GM18873 (cell line): ENCODE measurements around the gene RABEP1.
"Not testable (repeated sequence)": the region's sequence is repeated elsewhere in the genome, so short reads cannot be mapped to it uniquely, and the experiment has no call there.

ENCODE experiments used
- ATAC-seq: cut with Tn5 transposase; IDR thresholded peaks from one replicate; pipeline ENCODE4 v1.9.1; 2021; ENCODE audit warnings: mild to moderate bottlenecking, moderate library complexity, moderate number of reproducible peaks; ENCODE audit not compliant: unreplicated experiment, low FRiP score

The RABEP1 gene, protein sequence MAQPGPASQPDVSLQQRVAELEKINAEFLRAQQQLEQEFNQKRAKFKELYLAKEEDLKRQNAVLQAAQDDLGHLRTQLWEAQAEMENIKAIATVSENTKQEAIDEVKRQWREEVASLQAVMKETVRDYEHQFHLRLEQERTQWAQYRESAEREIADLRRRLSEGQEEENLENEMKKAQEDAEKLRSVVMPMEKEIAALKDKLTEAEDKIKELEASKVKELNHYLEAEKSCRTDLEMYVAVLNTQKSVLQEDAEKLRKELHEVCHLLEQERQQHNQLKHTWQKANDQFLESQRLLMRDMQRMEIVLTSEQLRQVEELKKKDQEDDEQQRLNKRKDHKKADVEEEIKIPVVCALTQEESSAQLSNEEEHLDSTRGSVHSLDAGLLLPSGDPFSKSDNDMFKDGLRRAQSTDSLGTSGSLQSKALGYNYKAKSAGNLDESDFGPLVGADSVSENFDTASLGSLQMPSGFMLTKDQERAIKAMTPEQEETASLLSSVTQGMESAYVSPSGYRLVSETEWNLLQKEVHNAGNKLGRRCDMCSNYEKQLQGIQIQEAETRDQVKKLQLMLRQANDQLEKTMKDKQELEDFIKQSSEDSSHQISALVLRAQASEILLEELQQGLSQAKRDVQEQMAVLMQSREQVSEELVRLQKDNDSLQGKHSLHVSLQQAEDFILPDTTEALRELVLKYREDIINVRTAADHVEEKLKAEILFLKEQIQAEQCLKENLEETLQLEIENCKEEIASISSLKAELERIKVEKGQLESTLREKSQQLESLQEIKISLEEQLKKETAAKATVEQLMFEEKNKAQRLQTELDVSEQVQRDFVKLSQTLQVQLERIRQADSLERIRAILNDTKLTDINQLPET

DNA sequence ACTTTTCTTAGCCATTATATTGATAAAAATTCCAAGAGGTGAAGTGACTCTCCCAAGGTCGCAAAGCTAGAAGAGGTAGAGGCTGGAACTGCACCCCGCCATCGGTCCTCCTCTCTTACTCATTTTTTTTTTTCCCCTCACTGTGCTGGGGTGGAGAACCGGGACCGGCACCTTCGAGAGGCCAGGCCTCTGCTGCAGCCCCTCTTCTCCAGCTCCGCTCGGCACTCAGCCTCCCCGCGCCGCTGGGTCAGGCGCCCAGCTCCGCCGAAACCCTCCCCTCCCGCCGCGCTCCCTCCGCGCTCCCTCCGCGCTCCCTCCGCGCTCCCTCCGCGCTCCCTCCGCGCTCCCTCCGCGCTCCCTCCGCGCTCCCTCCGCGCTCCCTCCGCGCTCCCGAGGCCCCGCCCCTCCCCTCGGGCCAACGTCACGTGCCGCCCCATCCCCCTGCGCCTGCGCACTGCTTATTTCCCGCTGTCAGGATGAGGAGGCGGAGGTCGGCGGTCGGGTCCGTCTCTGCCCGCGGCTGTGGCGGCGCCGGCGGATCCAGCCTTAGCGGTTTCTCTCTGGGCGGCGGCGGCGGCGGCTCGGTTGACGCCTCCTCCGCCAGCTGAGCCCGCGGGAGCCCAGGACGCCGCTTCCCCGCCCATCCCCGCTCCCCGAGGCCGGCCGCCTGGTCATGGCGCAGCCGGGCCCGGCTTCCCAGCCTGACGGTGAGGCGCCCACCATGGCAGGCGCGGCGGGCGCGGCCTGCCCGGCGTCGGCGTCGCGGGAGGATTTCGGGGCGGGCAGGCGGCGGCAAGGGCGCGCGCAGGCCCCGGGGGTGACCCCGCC lies at the start of gene RABEP1:
TSS of gene RABEP1 (plus strand) at position 471 of the 828 bp plus-strand sequence. CDS start at position 674, 203 bp downstream.
- no peak for ATAC-seq

DNA sequence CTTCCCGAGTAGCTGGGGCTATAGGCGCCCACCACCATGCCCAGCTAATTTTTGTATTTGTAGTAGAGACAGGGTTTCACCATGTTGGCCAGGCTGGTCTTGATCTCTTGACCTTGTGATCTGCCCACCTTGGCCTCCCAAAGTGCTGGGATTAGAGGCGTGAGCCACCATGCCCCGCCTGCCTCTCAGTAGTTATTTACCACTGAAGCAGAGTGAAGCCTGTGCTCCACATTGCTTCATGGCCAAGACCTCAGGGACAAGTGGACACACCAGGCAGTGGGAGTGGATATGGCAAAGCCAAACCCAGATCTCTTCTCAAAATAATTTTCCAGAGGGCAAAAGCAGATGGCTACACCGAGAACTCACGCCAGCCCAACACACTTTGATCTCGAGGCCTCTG lies 48.6 kb upstream of the RABEP1 start:
- not testable (repeated sequence) for ATAC-seq

DNA sequence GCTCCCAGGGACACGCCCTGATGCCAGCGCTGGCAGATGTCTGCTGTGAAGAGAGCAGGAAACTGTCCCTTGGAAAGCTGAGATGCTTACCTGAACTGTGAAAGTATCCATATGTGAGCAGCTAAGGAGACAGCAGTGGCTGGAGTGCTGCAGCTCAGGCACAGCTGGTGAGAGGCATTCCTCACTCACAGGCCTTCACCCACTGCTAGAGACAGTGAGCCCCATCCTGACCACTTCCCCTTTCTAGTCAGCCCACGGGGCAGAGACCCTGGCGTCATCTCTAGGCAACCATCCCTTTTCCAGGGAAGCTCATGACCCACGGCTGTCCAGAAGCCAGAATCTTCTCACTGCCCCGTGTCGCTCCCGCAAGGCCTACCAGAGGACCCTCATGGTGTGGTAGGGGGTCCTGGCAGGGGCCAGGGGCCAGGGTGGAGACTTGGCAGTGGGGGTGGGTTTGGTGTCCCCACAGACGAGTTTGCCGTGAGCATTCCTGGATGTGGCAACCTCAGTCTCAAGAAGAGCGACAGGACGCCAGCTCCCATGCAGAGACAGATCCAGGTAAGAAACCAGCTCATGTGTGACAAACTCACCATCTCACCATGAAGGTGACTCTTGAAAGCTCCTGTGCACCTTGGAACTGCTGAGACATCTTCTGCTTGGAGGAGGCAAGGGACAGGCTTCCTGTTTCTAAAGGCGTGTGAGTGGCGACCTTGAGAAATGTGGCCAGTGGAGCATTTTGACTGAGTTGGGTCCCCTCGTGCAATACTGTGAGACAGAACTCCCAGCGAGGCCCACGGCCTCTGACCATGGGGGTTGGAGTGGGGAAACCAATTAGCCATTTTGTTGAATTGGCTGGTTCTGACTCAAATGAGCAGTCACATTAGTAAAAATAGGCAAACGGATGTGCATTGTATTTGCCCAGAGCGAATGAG lies 47.2 kb upstream of the RABEP1 start, which contains the start of gene SCIMP:
TSS of gene SCIMP (minus strand) at position 216 of the 932 bp plus-strand sequence. CDS start at position 111, 105 bp downstream.
- ATAC-seq = peak; percentile 57

DNA sequence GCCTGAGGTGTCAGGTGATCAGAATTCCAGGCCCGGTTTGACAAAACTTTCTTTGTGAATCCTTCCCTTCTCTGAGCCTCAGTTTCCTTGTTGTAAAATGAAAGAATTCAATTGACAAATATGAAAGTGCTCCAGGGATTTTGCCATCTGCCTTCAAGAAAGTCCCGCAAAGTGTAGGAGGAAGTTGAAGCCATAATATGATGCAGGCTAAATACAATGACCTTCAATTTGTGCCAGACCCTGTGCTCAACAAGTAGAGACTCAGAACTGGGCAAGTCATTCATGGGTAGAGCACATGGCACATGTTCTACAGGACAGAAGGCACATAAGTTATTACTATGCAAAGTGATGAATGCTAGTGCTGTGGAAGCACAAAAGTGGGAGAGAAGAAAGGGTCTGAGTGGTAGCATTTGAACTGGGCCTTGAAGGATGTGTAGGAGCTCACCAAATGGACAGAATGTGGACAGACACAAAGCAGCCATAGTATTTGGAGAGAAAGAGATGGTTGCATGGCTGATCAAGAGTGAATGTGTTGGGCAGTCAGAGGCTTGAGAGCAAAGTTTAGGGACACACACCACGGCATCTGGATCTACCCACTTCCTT lies 45.0 kb upstream of the RABEP1 start:
- no peak for ATAC-seq

DNA sequence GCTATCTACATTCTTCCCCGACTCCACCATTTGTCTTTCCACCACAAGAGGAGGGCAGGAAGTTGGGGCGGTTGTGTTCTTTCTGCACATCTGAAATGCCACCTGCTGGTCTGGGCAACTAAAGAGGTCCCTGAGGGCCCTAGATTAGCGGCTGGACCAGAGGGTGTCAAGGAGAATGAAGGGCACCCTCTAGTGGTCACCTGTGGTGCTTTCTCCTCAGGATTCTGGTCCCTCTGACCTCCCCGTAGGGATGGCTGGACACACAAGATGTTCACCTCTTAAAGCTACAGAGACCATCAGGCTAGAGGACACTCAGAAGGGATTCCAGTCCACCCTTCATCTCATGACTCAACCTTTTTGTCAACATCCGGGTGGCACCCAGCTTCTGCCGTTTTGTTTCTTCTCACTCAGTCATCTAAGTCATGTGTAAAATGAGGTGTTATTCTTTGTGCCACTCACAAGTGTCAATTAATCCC lies 44.5 kb upstream of the RABEP1 start:
- peak; percentile 36 for ATAC-seq

DNA sequence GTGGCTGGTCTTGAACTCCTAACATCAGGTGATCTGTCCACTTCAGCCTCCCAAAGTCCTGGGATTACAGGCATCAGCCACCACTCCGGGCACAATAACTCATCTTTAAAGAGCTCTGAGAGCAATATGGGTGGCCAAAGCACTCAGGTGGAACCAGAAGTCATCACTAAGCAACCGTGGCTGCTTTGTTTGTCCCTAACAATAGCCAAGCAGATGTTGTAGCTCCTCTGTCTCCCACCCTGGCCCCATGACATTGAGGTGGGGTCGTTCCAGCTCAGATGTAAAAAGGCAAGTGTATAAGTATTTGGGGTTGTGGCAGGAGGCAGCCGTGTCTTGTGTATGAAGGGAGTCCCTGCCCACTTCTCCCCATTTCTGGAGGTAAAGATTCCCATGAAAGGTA lies 43.8 kb upstream of the RABEP1 start:
- ATAC-seq = no peak

DNA sequence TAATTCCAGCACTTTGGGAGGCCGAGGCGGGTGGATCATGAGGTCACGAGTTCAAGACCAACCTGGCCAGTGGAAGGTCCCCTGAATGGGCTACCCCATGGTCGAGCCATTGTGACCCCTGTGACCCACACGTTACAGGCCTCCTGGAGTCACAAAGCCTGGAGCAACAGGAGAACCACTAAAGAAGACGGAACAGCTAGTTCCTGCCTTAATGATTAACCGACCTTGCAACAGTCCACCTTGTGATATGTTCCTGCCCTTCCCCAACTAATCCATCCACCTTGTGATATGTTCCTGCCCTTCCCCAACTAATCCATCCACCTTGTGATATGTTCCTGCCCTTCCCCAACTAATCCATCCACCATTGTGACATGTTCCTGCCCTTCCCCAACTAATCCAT lies 42.3 kb upstream of the RABEP1 start:
- not testable (repeated sequence) for ATAC-seq

DNA sequence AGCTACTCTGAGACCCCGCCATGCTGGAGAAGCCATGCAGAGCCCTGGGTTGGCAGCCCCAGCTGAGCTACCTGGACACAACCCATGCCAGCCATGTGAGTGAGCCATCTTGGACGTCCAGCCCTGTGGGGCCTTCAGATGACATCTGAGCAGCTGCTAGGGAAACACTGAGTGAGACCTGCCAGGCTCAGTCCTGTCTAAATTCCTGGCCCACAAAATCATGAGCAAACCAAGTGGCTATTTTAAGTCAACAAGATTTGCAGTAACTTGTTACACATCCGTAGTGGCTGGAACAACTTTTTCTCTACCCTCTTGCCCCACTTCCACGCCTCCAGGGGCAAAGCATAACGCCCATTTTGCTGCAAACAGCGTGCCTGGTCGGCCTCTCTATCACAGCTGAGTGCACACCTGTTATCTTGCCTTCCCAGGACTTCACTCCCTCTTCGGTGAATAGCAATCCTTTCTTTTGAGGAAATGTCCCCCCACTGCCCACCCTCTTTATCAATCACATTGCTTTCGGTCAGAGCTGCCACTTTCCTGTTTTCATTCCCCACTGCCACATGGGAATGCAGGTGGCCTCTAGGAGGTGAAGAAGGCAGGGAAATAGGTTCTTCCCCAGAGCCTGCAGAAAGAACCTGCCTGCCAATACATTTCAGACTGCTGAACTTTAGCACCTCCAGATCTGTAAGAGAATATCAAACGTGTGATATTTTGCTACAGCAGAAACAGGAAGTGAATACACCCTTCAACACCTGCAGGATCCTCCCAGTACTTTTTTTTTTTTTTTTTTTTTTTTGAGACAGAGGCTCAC lies 40.0 kb upstream of the RABEP1 start:
- no peak for ATAC-seq

DNA sequence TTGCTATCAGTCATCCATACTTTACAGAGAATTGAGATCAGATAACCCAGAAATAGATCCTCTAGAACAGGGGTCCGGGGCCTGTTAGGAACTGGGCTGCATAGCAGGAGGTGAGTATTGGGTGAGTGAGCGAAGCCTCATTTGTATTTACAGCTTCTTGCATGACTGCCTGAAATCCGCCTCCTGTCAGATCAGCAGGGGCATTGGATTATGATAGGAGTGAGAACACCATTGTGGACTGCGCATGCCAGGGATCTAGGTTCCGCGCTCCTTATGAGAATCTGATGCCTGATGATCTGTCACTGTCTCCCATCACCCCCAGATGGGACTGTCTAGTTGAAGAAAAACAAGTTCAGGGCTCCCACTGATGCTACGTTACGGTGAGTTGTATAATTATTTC lies 34.5 kb upstream of the RABEP1 start:
- ATAC-seq = no peak

DNA sequence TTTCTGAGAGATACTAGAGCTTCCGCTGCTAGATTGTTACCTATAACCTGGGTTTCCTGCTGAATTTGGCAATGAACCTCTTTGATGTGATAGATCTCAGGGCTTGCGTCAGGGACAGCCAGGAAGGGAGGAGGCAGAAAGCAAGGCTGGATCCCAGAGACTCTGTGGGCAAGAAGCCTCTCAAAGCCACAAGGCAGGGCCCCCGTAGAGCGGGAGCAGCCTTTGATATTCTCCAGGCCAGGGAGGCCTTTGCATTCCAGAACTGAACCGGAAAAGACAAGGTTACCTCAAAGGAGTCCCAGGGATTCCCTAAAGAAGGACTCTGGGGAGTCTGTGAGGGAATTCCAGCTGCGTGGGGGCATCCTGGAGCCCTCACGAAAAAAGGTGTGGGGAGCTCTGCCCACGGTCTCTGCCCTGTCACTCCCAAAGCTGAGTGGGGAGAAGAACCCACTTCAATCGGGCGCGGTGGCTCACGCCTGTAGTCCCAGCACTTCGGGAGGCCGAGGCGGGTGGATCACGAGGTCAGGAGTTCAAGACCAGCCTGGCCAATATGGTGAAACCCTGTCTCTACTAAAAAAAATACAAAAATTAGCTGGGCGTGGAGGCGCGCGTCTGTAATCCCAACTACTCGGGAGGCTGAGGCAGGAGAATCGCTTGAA lies 33.1 kb upstream of the RABEP1 start:
- no peak for ATAC-seq

DNA sequence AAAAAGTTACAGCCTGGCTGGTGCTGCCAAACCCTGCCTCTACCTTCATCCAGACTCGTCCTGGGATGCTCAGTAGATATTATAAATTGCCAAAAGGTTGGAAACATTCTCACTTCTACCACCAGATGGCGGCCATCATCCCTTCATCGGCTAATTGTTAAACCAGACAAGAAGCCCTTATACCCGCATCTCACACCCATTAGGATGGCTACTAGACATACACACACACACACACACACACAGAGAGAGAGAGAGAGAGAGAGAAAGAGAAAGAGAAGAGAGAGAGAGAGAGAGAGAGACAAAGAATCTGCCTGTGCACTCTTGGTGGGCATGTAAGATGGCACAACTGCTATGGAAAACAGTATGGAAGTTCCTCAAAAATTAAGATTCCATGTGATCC lies 32.5 kb upstream of the RABEP1 start:
- no peak for ATAC-seq

DNA sequence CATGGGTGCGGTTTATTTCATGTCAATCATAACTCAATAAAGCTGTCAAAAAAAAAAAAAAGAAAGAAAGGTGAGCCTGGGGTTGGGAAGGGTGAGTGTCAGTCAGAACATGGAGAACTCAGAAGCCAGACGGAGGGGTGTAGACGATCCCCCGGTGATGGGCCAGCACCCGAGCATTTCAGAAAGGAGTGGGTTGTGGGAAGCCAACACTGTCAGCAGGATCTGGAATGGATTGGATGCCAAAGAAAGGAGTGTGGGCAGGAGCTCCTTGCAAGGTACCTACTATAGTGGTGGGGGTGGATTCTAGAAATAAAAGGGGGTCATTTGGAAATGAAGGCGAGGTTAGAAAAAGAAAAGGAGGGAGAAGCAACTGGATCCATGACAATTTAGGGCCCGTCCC lies 27.7 kb upstream of the RABEP1 start:
- no peak for ATAC-seq

DNA sequence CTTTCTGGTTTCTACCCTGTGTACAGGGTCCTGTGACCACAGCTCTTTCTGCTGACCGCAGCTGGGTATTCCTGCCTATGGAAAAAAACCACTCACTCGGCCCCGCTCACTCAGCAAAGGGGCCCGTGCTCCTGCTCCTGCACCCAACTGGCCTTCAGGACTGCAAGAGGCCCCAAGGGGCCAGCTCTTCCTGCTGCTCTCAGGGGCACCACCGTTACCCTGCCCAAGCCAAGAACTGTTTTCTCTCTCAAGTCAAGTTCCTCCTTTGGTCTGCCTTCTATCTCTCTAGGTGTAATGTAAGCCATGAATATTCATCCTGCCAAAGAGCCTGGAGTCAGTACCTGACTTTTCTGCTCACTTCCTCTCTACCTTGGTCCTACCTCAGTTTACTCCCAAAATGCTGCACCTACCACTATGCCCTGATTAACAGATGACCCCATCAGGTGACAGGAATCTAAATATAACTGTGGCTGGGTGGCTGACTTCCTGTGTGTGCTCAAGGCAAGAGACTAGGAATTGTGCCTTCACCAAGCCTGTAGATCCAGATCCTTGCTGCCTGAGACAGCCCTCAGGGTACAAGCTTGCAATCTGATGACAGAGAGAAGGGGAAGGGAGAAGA lies 27.1 kb upstream of the RABEP1 start:
- ATAC-seq = no peak

DNA sequence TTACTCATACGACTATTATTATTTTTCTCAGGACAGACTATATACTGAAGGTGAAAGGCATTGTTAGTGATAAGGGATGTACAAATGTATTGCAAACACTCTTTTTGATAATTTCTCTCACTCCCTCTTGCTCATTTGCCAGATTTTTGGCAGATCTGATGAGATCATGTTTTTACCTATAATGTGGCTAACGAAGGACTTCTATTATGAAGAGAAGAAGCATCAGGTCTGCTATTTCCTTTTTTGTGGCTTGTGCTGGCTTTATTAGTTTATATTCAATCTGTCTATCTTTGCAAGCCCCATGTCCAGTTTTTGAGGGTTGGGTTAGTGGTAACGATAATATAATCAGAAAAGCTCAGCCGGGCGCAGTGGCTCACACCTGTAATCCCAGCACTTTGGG lies 25.0 kb upstream of the RABEP1 start:
- no peak for ATAC-seq

DNA sequence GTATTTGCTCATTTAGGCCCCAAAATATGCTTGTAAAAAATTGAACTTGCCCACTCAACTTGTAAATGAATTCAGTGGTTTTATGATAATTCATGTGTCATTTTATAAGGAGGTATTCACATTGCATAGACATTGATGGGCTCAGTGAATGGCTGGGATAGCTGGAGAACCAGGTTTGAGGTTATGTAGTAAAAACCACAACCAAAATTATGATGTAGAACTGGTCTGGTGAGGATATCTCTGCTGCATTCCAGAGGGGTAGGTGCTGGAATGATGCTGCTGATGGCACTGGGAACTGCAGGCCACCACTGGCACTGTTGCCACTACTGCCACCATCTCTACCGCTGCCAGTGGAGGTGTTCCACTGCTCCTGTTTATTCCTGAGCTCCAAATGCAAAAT lies 21.5 kb upstream of the RABEP1 start:
- no peak for ATAC-seq

DNA sequence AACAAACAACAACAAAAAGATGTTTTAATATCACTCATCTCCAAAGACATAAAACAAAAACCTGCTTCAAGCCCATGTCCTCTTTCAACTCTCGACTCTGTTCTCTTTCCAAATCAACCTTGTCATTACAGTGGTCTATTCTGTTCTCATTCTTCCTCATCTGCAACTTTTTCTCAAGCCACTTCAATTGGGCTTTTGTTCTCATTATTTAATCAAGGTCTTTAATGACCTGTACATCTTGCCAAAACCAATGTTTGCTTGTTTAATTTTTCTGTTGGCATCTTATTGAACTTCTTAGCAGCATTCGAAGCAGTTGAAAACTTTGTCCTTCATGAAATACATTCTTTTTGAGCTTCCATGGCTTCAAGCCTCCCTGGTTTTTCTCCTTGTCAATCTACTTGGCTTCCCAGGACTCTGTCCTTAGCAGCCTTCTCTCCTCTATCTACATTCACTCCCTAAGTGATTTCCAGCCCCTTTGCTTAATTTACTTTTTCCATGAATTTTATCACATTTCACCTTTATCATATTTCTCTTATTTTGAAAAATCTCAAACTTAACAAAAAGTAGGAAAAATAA lies 19.6 kb upstream of the RABEP1 start:
- no peak for ATAC-seq

DNA sequence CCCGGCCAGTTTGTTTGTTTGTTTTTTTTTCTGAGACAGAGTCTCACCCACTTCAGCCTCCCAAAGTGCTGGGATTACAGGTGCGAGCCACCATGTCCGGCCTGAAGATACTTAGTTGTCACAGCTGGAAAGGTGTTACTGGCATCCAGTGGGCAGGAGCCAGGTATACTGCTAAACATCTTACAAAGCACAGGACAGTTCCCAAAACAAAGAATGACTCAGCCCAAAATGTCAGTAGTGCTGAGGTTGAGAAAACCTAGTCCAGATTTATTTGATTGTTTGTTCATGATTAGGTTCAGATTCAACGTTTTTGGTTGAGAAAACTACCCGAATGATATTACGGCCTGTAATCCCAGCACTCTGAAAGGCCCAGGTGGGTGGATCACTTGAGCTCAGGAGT lies 18.6 kb upstream of the RABEP1 start:
- no peak for ATAC-seq
